GM21717 (cell line): ENCODE data around the gene CCDC57.

Experiments used
- ATAC-seq: cut with Tn5 transposase; IDR thresholded peaks from one replicate; pipeline ENCODE4 v1.9.1; 2021; ENCODE audit warnings: mild to moderate bottlenecking, moderate library complexity; ENCODE audit not compliant: unreplicated experiment

The CCDC57 gene

GRCh38 chr17:82108961-82109475, 103.6 kb downstream of the CCDC57 start:
- ATAC-seq, result no peak

- no peak for ATAC-seq
Observed at GRCh38 chr17:82108496-82108945, 104.1 kb downstream of the CCDC57 start.

GRCh38 chr17:82108038-82108437, 104.6 kb downstream of the CCDC57 start:
- ATAC-seq, result no peak

GRCh38 chr17:82107341-82107860, 105.2 kb downstream of the CCDC57 start:
- no peak for ATAC-seq

GRCh38 chr17:82106688-82107305, 105.8 kb downstream of the CCDC57 start:
- no peak for ATAC-seq

GRCh38 chr17:82105882-82106687, 106.6 kb downstream of the CCDC57 start:
- peak; percentile 67 for ATAC-seq

GRCh38 chr17:82105417-82105881, 107.2 kb downstream of the CCDC57 start:
- no peak for ATAC-seq

- ATAC-seq, result no peak
Observed at GRCh38 chr17:82104797-82105416, 107.7 kb downstream of the CCDC57 start.

GRCh38 chr17:82103553-82104451, 108.8 kb downstream of the CCDC57 start:
- no peak for ATAC-seq

GRCh38 chr17:82101767-82102679, 110.6 kb downstream of the CCDC57 start:
- no peak for ATAC-seq

- no peak for ATAC-seq
Observed at GRCh38 chr17:82101301-82101715, 111.3 kb downstream of the CCDC57 start.

GRCh38 chr17:82100502-82101298, 111.9 kb downstream of the CCDC57 start:
- ATAC-seq, result no peak

- peak; percentile 10 for ATAC-seq
Observed at GRCh38 chr17:82098939-82099763, 113.5 kb downstream of the CCDC57 start.

GRCh38 chr17:82098169-82098938, 114.3 kb downstream of the CCDC57 start, which contains the start of gene FASN:
FASN (minus strand) TSS chr17:82098236; CDS start chr17:82096445, 1,791 bp downstream.
- peak; percentile 57 for ATAC-seq

- no peak for ATAC-seq
Observed at GRCh38 chr17:82097919-82098168, 114.8 kb downstream of the CCDC57 start.

- ATAC-seq, result peak; percentile 0
Observed at GRCh38 chr17:82097184-82097918, 115.3 kb downstream of the CCDC57 start.
